Fibroblast of skin of abdomen (primary cell): Measurements from ENCODE around the gene SMG6.

Source experiments
- DNase-seq: peaks from one replicate; pipeline ENCODE4 v3.0.0-alpha.2; 2013

Gene SMG6

GRCh38 chr17:2058586-2059546 lies 244.7 kb downstream of the SMG6 start:
- DNase-seq, result peak; percentile 74

GRCh38 chr17:2057760-2058585 lies 245.6 kb downstream of the SMG6 start:
- DNase-seq, result peak; percentile 47

GRCh38 chr17:2057175-2057759 lies 246.3 kb downstream of the SMG6 start:
- DNase-seq, result no peak

GRCh38 chr17:2056206-2057174 lies 247.1 kb downstream of the SMG6 start:
- DNase-seq, result peak; percentile 65

- peak; percentile 67 for DNase-seq
These were observed 248.0 kb downstream of the SMG6 start for GRCh38 chr17:2055292-2056205.

GRCh38 chr17:2054512-2055291 lies 248.9 kb downstream of the SMG6 start, which contains the start of gene HIC1:
TSS of gene HIC1 (plus strand) at chr17:2055103. CDS start at chr17:2056691, 1,588 bp downstream.
- peak; percentile 81 for DNase-seq

- DNase-seq, result no peak
These were observed 249.4 kb downstream of the SMG6 start for GRCh38 chr17:2054262-2054511.

- DNase-seq, result peak; percentile 74
These were observed 250.0 kb downstream of the SMG6 start for GRCh38 chr17:2053380-2054261.

- no peak for DNase-seq
These were observed 251.5 kb downstream of the SMG6 start for GRCh38 chr17:2051933-2052559.

GRCh38 chr17:2051061-2051932 lies 252.3 kb downstream of the SMG6 start:
- DNase-seq, result peak; percentile 63

- DNase-seq, result peak; percentile 78
These were observed 253.1 kb downstream of the SMG6 start for GRCh38 chr17:2050300-2051060.

GRCh38 chr17:2049333-2050299 lies 254.0 kb downstream of the SMG6 start:
- peak; percentile 85 for DNase-seq

- DNase-seq, result no peak
These were observed 254.8 kb downstream of the SMG6 start for GRCh38 chr17:2048805-2049204.

- no peak for DNase-seq
These were observed 256.0 kb downstream of the SMG6 start for GRCh38 chr17:2047590-2047989.

- no peak for DNase-seq
These were observed 259.2 kb downstream of the SMG6 start for GRCh38 chr17:2044263-2044894.
